ENCODE data around the gene SCAI.

DNA sequence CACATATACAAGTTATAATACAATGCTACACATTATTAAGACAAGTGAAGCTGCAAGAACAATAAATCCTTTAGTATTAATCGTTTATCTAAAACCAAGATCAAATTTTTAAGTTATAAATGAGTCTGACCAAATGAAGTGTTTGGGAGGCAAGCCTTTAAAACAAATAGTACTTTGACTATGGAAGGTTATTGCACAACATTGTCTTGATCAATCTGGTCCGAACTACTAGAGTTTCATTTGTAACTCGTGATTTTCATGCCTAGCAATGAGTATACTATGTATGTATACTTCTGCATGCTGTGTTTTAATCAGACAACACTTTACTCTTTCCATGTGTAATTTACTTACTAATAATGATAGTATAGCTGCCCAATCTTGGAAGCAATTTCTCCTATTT is 115.3 kb downstream of the SCAI start:
- TF ChIP-seq CEBPB (IDR thresholded peaks at IDR 0.05): no peak
- TF ChIP-seq, protein P1, sequence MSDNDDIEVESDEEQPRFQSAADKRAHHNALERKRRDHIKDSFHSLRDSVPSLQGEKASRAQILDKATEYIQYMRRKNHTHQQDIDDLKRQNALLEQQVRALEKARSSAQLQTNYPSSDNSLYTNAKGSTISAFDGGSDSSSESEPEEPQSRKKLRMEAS (IDR thresholded peaks at IDR 0.05): no peak
- TF ChIP-seq, protein P2, sequence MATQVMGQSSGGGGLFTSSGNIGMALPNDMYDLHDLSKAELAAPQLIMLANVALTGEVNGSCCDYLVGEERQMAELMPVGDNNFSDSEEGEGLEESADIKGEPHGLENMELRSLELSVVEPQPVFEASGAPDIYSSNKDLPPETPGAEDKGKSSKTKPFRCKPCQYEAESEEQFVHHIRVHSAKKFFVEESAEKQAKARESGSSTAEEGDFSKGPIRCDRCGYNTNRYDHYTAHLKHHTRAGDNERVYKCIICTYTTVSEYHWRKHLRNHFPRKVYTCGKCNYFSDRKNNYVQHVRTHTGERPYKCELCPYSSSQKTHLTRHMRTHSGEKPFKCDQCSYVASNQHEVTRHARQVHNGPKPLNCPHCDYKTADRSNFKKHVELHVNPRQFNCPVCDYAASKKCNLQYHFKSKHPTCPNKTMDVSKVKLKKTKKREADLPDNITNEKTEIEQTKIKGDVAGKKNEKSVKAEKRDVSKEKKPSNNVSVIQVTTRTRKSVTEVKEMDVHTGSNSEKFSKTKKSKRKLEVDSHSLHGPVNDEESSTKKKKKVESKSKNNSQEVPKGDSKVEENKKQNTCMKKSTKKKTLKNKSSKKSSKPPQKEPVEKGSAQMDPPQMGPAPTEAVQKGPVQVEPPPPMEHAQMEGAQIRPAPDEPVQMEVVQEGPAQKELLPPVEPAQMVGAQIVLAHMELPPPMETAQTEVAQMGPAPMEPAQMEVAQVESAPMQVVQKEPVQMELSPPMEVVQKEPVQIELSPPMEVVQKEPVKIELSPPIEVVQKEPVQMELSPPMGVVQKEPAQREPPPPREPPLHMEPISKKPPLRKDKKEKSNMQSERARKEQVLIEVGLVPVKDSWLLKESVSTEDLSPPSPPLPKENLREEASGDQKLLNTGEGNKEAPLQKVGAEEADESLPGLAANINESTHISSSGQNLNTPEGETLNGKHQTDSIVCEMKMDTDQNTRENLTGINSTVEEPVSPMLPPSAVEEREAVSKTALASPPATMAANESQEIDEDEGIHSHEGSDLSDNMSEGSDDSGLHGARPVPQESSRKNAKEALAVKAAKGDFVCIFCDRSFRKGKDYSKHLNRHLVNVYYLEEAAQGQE (IDR thresholded peaks at IDR 0.05; ENCODE audit: low read depth): no peak
- no peak for TF ChIP-seq YY1 (IDR thresholded peaks at IDR 0.05; ENCODE audit: low read depth)
- no peak for TF ChIP-seq TAF1 (IDR thresholded peaks at IDR 0.05; ENCODE audit: low read depth)
- TF ChIP-seq, protein P3, sequence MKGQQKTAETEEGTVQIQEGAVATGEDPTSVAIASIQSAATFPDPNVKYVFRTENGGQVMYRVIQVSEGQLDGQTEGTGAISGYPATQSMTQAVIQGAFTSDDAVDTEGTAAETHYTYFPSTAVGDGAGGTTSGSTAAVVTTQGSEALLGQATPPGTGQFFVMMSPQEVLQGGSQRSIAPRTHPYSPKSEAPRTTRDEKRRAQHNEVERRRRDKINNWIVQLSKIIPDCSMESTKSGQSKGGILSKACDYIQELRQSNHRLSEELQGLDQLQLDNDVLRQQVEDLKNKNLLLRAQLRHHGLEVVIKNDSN (IDR thresholded peaks at IDR 0.05): no peak
- no peak for TF ChIP-seq EP300 (IDR thresholded peaks at IDR 0.05; ENCODE audit: borderline replicate concordance)
- TF ChIP-seq RAD21 (IDR thresholded peaks at IDR 0.05; ENCODE audit: low read depth): no peak
- TF ChIP-seq CREB1 (IDR thresholded peaks at IDR 0.05; ENCODE audit: low read depth): no peak
- no peak for TF ChIP-seq TEAD4 (IDR thresholded peaks at IDR 0.05)
- no peak for TF ChIP-seq FOXM1 (IDR thresholded peaks at IDR 0.05; ENCODE audit: borderline replicate concordance, low read depth)
- TF ChIP-seq EGR1 (IDR thresholded peaks at IDR 0.05): no peak

Data from Ishikawa (cell line).